ENCODE measurements around the gene ESYT3. TPM values are rescaled to one million over a fixed set of nuclear protein-coding genes. Genes with fewer than 3 reads are reported as not detected.

Gene ESYT3
- total RNA-seq, 4 donors from 2014 or later: 0.57 to 2.9 (median 1.2) TPM

DNA sequence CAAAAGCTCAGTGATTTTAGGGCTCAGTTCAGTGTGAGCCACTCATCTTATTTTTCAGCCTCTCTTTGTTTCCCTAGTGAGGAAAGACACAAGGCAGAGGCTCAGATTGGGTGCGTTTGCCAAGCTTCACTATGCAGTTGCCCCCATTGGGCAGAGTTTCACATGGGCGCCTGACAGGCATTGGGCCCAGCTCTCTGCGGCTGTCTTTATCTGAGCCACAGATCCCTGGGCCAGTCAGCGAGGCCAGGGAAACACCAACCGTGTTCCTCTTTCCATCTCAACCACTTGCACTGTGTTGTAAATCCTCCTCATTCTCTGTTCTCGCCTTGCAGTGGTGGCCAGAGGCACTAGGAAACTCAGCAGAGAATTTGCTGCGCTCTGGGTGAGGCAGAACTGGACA, 10.8 kb downstream of the ESYT3 start:
- WGBS, 2 donors: 87 to 95% methylated on average over 6 of the region's 7 CpGs
- no peak for DNase-seq
- Histone ChIP-seq H3K4me1 (no peaks in the 10 kb centered on the region), H3K9me3 (no peaks in the 10 kb centered on the region), H3K4me3 (no peak overlapping the region), H3K27ac (no peak overlapping the region), H3K27me3 (peaks cover 0 to 3% (median 0%) of the 10 kb centered on the region in 4 donors), H3K36me3 (no peaks in the 10 kb centered on the region)
- TF ChIP-seq, protein P1, sequence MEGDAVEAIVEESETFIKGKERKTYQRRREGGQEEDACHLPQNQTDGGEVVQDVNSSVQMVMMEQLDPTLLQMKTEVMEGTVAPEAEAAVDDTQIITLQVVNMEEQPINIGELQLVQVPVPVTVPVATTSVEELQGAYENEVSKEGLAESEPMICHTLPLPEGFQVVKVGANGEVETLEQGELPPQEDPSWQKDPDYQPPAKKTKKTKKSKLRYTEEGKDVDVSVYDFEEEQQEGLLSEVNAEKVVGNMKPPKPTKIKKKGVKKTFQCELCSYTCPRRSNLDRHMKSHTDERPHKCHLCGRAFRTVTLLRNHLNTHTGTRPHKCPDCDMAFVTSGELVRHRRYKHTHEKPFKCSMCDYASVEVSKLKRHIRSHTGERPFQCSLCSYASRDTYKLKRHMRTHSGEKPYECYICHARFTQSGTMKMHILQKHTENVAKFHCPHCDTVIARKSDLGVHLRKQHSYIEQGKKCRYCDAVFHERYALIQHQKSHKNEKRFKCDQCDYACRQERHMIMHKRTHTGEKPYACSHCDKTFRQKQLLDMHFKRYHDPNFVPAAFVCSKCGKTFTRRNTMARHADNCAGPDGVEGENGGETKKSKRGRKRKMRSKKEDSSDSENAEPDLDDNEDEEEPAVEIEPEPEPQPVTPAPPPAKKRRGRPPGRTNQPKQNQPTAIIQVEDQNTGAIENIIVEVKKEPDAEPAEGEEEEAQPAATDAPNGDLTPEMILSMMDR (IDR thresholded peaks at IDR 0.05): no peak
- no peak for TF ChIP-seq POLR2A (IDR thresholded peaks at IDR 0.05)
- intact Hi-C loops (cut with DNase I): no loop called here

DNA sequence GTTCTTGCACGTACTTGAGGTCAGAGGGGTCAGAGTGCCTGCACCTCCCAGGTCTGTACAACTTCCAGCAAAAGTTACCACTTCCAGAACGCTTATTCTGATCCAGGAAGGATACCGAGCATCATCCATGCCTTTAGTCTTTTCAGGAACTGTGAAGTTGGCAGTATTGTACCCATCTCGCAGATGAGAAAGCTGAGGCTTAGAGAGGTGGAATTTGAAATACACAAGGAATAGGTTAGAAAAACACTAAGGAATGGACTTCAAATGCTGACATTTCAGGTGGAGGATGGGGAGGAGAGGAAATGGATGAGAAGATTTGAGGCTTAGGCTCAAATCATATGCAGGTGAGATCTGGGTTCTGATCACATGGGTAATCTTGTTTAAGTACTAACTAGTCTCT, 11.2 kb downstream of the ESYT3 start:
- 94 to 96% methylated on average over 2 to 4 of the region's 4 CpGs for WGBS, 2 donors
- Histone ChIP-seq H3K4me3 (no peak overlapping the region), H3K27ac (no peak overlapping the region), H3K4me1 (no peaks in the 10 kb centered on the region), H3K36me3 (no peaks in the 10 kb centered on the region), H3K27me3 (no peaks in the 10 kb centered on the region), H3K9me3 (no peaks in the 10 kb centered on the region)
- TF ChIP-seq, protein P1 (IDR thresholded peaks at IDR 0.05): no peak
- TF ChIP-seq POLR2A (IDR thresholded peaks at IDR 0.05): no peak
- intact Hi-C loops (cut with DNase I): no loop called here
- no peak for DNase-seq

DNA sequence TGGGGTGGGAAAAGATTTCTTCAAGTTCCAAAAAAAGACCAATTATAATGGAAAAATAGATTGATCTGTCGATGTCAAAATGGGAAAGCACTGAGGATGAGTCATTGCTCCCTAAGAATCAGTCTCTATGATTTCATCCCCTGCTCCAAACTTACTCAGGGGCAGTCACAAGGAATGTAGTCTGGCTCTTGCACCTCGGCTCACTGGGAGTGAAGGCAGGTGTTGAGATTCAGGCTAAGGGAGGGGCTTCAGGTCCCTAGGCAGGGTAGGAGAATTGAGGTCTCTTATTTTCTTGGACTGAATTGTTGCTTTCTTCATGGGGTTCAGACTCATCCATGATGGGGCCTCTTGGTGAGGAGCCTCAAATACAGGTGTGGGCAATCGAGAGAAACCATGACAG, 14.2 kb downstream of the ESYT3 start:
- H3K36me3 ChIP-seq: no peaks in the 10 kb centered on the region
- TF ChIP-seq POLR2A (IDR thresholded peaks at IDR 0.05): no peak
- TF ChIP-seq, protein P1 (IDR thresholded peaks at IDR 0.05): no peak
- no peak overlapping the region for H3K4me3 ChIP-seq
- H3K27ac ChIP-seq: no peak overlapping the region
- no peaks in the 10 kb centered on the region for H3K27me3 ChIP-seq
- 71 to 83% methylated on average over 3 of the region's 3 CpGs for WGBS, 2 donors
- H3K4me1 ChIP-seq: peaks cover 0 to 4% (median 0%) of the 10 kb centered on the region in 3 donors
- no peaks in the 10 kb centered on the region for H3K9me3 ChIP-seq
- DNase-seq: no peak
- intact Hi-C loops (cut with DNase I): no loop called here

DNA sequence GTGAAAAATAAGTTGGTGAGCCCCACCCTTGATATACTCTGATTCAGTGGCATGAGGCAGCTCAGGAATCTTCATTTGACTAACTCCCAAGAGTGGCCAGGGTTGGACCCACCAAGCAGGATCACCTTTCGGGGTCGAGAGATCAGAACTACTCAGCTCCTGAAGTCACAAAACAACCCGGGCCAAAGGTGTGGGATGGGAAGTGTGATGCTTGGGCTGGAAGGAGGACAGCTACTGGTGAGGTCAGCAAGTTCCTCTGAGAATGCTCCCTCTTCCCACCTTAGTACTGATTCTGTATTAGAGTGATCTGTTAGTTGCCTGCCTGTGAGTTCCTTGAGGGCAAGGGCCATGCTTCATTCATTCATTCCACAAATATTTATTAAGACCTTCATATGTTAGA, 15.1 kb downstream of the ESYT3 start:
- H3K9me3 ChIP-seq: no peaks in the 10 kb centered on the region
- H3K4me3 ChIP-seq: no peak overlapping the region
- no peak overlapping the region for H3K27ac ChIP-seq
- 73 to 93% methylated on average over 2 to 3 of the region's 3 CpGs for WGBS, 2 donors
- no peaks in the 10 kb centered on the region for H3K27me3 ChIP-seq
- TF ChIP-seq, protein P1 (IDR thresholded peaks at IDR 0.05): no peak
- TF ChIP-seq POLR2A (IDR thresholded peaks at IDR 0.05): no peak
- intact Hi-C loops (cut with DNase I): no loop called here
- DNase-seq: no peak
- H3K36me3 ChIP-seq: no peaks in the 10 kb centered on the region
- H3K4me1 ChIP-seq: peaks cover 0 to 4% (median 0%) of the 10 kb centered on the region in 3 donors

DNA sequence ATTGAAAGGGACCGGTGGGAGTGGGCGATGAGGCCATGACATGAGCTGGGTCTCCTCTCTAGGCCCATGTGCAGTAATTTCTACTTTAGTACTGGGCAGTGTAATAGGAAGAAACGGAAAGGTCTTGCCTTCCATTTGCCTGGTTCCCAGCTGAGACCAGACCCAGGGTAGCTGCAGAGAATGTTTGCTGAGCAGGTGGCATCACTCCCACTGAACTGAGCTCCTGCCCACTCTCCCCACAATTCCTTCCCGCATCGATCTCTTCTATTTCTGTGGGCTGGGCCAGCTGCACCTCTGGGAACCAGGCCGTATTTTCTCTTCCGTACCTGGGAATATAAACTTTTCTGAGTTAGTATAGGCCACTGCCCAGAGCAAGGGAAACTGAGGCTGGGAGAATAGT, 15.8 kb downstream of the ESYT3 start:
- peaks cover 0 to 3% (median 0%) of the 10 kb centered on the region in 4 donors for H3K27me3 ChIP-seq
- TF ChIP-seq, protein P1 (IDR thresholded peaks at IDR 0.05): no peak
- no peaks in the 10 kb centered on the region for H3K9me3 ChIP-seq
- 91 to 95% methylated on average over 7 of the region's 7 CpGs for WGBS, 2 donors
- intact Hi-C loops (cut with DNase I): no loop called here
- H3K4me3 ChIP-seq: no peak overlapping the region
- H3K4me1 ChIP-seq: peaks cover 0 to 4% (median 0%) of the 10 kb centered on the region in 3 donors
- no peaks in the 10 kb centered on the region for H3K36me3 ChIP-seq
- DNase-seq: no peak
- no peak overlapping the region for H3K27ac ChIP-seq
